GM23248 (cell line): Measurements from ENCODE around the gene PSMA5. TPM values are rescaled to one million over a fixed set of nuclear protein-coding genes. Genes with fewer than 3 reads are reported as not detected.

ENCODE experiments used
- DNase-seq: peaks from one replicate; pipeline ENCODE4 v3.0.0-alpha.2; 2015
- H2AFZ ChIP-seq: fragments of 200-600 bp; sonication (generic); 2 replicates; pipeline ENCODE4 v1.6.1; 2016; ENCODE audit warnings: antibody characterized with exemption
- H3F3A ChIP-seq: fragments of 200-600 bp; sonication (generic); 2 replicates; pipeline ENCODE4 v1.6.1; 2016; ENCODE audit warnings: mild to moderate bottlenecking, antibody characterized with exemption, mixed run types; ENCODE audit not compliant: insufficient read depth
- H3K27ac ChIP-seq: fragments of 200-600 bp; sonication (generic); 2 replicates; pipeline ENCODE4 v1.5.1; 2016; ENCODE audit warnings: mild to moderate bottlenecking
- H3K27me3 ChIP-seq: fragments of 200-600 bp; sonication (generic); replicated peaks from 2 replicates; pipeline ENCODE4 v1.6.1; 2016; ENCODE audit warnings: mild to moderate bottlenecking; ENCODE audit not compliant: insufficient read depth
- H3K36me3 ChIP-seq: fragments of 200-600 bp; sonication (generic); 2 replicates; pipeline ENCODE4 v1.6.1; 2016; ENCODE audit warnings: low read depth, mild to moderate bottlenecking
- H3K4me1 ChIP-seq: fragments of 200-600 bp; sonication (generic); 2 replicates; pipeline ENCODE4 v1.6.1; 2016; ENCODE audit warnings: mild to moderate bottlenecking; ENCODE audit not compliant: insufficient read depth
- H3K4me2 ChIP-seq: fragments of 200-600 bp; sonication (generic); one replicate; pipeline ENCODE4 v1.6.1; 2016; ENCODE audit warnings: mild to moderate bottlenecking; ENCODE audit not compliant: unreplicated experiment
- H3K4me3 ChIP-seq: fragments of 200-600 bp; sonication (generic); 2 replicates; pipeline ENCODE4 v1.5.1; 2016; ENCODE audit warnings: mild to moderate bottlenecking
- H3K79me2 ChIP-seq: fragments of 200-600 bp; sonication (generic); 2 replicates; pipeline ENCODE4 v1.6.1; 2016; ENCODE audit warnings: mild to moderate bottlenecking; ENCODE audit not compliant: insufficient read depth
- H3K9ac ChIP-seq: fragments of 200-600 bp; sonication (generic); 2 replicates; pipeline ENCODE4 v1.6.1; 2016; ENCODE audit warnings: mild to moderate bottlenecking
- H3K9me2 ChIP-seq: fragments of 200-600 bp; sonication (generic); 2 replicates; pipeline ENCODE4 v1.6.1; 2016; ENCODE audit warnings: mixed run types, mild to moderate bottlenecking, moderate library complexity; ENCODE audit not compliant: insufficient read depth
- H3K9me3 ChIP-seq: fragments of 200-600 bp; sonication (generic); one replicate; pipeline ENCODE4 v1.6.1; 2017; ENCODE audit warnings: low read depth
- H4K20me1 ChIP-seq: fragments of 200-600 bp; sonication (generic); 2 replicates; pipeline ENCODE4 v1.6.0; 2016; ENCODE audit not compliant: insufficient read depth
- EZH2 ChIP-seq: fragments of 200-600 bp; sonication (generic); IDR thresholded peaks from 2 replicates; pipeline ENCODE4 v1.6.1; 2018; ENCODE audit warnings: antibody characterized with exemption, mild to moderate bottlenecking; ENCODE audit not compliant: insufficient read depth, poor library complexity, severe bottlenecking
- EZH2phosphoT487 ChIP-seq: fragments of 200-600 bp; sonication (generic); IDR thresholded peaks from 2 replicates; pipeline ENCODE4 v1.6.1; 2018; ENCODE audit warnings: antibody characterized with exemption, moderate library complexity, mild to moderate bottlenecking, low read depth; ENCODE audit not compliant: insufficient read depth
- WGBS, 2 experiments: methylation state at CpG; one replicate each; pipeline ENCODE4 v1.1.6; 2015 to 2017; ENCODE audit warnings: low lambda C conversion rate in 2 of 2, low coverage in 1 of 2; ENCODE audit errors: missing lambda C conversion rate in 2 of 2; 5-methylcytosine and 5-hydroxymethylcytosine counted together
- in situ Hi-C: fragments of 300-500 bp; cut with MboI; formaldehyde crosslinking; loops from 2 replicates; pipeline ENCODE4 v1.15.0; 2020
- polyA plus RNA-seq: library from polyadenylated mRNA; unstranded; fragments of >200 nt; fragmentation: Nextera tagmentation; extraction: Ambion mirVana; gene quantifications from 2 replicates; pipeline ENCODE4 v1.2.1, GENCODE V29; 2016
- total RNA-seq: library from RNA; depleted of rRNA; stranded (reverse); fragments of >200 nt; shearing (Covaris generic); gene quantifications from 2 replicates; pipeline ENCODE4 v1.2.3, GENCODE V29; 2014

PSMA5 gene
- total and polyA plus RNA-seq, 2 experiments from 2014 or later, result 53.7 to 94.5 TPM

GRCh38 chr1:109397581-109398342 is 28.5 kb downstream of the PSMA5 start, which contains the start of gene SORT1:
SORT1 (minus strand) TSS chr1:109397918; CDS start chr1:109397892, 26 bp downstream.
- Histone ChIP-seq H3K4me2 (peak within 1 kb of the TSS; percentile 93), H3K9me3 (no peaks in the 10 kb centered on the region), H3K27me3 (no peaks in the 10 kb centered on the region), H3K9me2 (no peaks in the 10 kb centered on the region), H3F3A (peaks cover 36% of the 10 kb centered on the region), H3K9ac (peak within 1 kb of the TSS; percentile 40; the same call in 1 of the 2 replicates), H3K4me3 (peak within 1 kb of the TSS; percentile 71), H3K4me1 (peaks cover 8% of the 10 kb centered on the region), H3K79me2 (no peaks in the 10 kb centered on the region), H3K27ac (no peak within 1 kb of the TSS), H3K36me3 (0 out of 2 replicates have a peak, but pooled peaks cover 10% of the 10 kb centered on the region), H4K20me1 (no peaks in the 10 kb centered on the region), H2AFZ (peak within 1 kb of the TSS; percentile 74)
- 4 to 5% methylated on average over 44 to 55 of the region's 98 CpGs for WGBS, 2 experiments
- in situ Hi-C loops, result loop anchor here (5.0 kb wide), 1 partner anchor 120 kb away; no protein-coding TSS in a partner anchor
- TF ChIP-seq EZH2phosphoT487, result no peak
- TF ChIP-seq EZH2, result no peak
- DNase-seq, result peak; percentile 80

GRCh38 chr1:109396871-109397580 is 29.2 kb downstream of the PSMA5 start:
- Histone ChIP-seq H4K20me1 (no peaks in the 10 kb centered on the region), H3K9me2 (no peaks in the 10 kb centered on the region), H3K4me3 (peak overlapping the region; percentile 71), H3K27ac (no peak overlapping the region), H2AFZ (no peak overlapping the region; the same call in 1 of the 2 replicates), H3K36me3 (0 out of 2 replicates have a peak, but pooled peaks cover 2% of the 10 kb centered on the region), H3K79me2 (no peaks in the 10 kb centered on the region), H3K27me3 (no peaks in the 10 kb centered on the region), H3F3A (peaks cover 43% of the 10 kb centered on the region), H3K4me2 (peak overlapping the region; percentile 93), H3K9ac (no peak overlapping the region), H3K9me3 (no peaks in the 10 kb centered on the region), H3K4me1 (peaks cover 16% of the 10 kb centered on the region)
- in situ Hi-C loops, result loop anchor here (5.0 kb wide), 1 partner anchor 120 kb away; no protein-coding TSS in a partner anchor
- no peak for DNase-seq
- 26 to 43% methylated on average over 23 to 37 of the region's 46 CpGs for WGBS, 2 experiments
- TF ChIP-seq EZH2phosphoT487 (no peak), EZH2 (no peak)

- H3K4me2 ChIP-seq, result no peak overlapping the region
- H4K20me1 ChIP-seq, result no peaks in the 10 kb centered on the region
- no peak overlapping the region for H3K9ac ChIP-seq
- no peaks in the 10 kb centered on the region for H3K9me3 ChIP-seq
- 70 to 75% methylated on average over 2 of the region's 2 CpGs for WGBS, 2 experiments
- H3K36me3 ChIP-seq, result no peaks in the 10 kb centered on the region
- H3K79me2 ChIP-seq, result no peaks in the 10 kb centered on the region
- H3K27me3 ChIP-seq, result no peaks in the 10 kb centered on the region
- peaks cover 21% of the 10 kb centered on the region for H3K4me1 ChIP-seq
- TF ChIP-seq EZH2phosphoT487 (no peak), EZH2 (no peak)
- H3K27ac ChIP-seq, result no peak overlapping the region
- H3K9me2 ChIP-seq, result no peaks in the 10 kb centered on the region
- H2AFZ ChIP-seq, result no peak overlapping the region
- in situ Hi-C loops, result loop anchor here (5.0 kb wide), 1 partner anchor 119 kb away; no protein-coding TSS in a partner anchor
- no peak for DNase-seq
- H3K4me3 ChIP-seq, result peak overlapping the region; percentile 71; the same call in 1 of the 2 replicates
- peaks cover 48% of the 10 kb centered on the region for H3F3A ChIP-seq
Observed at GRCh38 chr1:109396513-109396839, 29.8 kb downstream of the PSMA5 start.
